ENCODE results near the gene EXOC3.
"Not testable (repeated sequence)": the region's sequence is repeated elsewhere in the genome, so short reads cannot be mapped to it uniquely, and the experiment has no call there.

EXOC3 gene

GRCh38 chr5:458547-459353 lies 15.8 kb downstream of the EXOC3 start:
- DNase-seq = no peak

GRCh38 chr5:459562-460272 lies 16.7 kb downstream of the EXOC3 start:
- no peak for DNase-seq

GRCh38 chr5:460273-460625 lies 17.3 kb downstream of the EXOC3 start:
- no peak for DNase-seq

GRCh38 chr5:462051-462481 lies 19.1 kb downstream of the EXOC3 start:
- no peak for DNase-seq

GRCh38 chr5:463301-463700 lies 20.3 kb downstream of the EXOC3 start:
- no peak for DNase-seq

- DNase-seq = peak; percentile 76
Measured at GRCh38 chr5:463952-464351, 21.0 kb downstream of the EXOC3 start.

GRCh38 chr5:464446-464842 lies 21.5 kb downstream of the EXOC3 start:
- no peak for DNase-seq

- DNase-seq = no peak
Measured at GRCh38 chr5:464843-465590, 22.0 kb downstream of the EXOC3 start.

- no peak for DNase-seq
Measured at GRCh38 chr5:465591-466403, 22.8 kb downstream of the EXOC3 start.

- no peak for DNase-seq
Measured at GRCh38 chr5:466661-467310, 23.8 kb downstream of the EXOC3 start.

GRCh38 chr5:468401-468800 lies 25.4 kb downstream of the EXOC3 start:
- no peak for DNase-seq

GRCh38 chr5:469752-470483 lies 26.9 kb downstream of the EXOC3 start:
- no peak for DNase-seq

GRCh38 chr5:470961-471749 lies 28.2 kb downstream of the EXOC3 start:
- no peak for DNase-seq

GRCh38 chr5:471750-472058 lies 28.7 kb downstream of the EXOC3 start:
- no peak for DNase-seq

- DNase-seq = no peak
Measured at GRCh38 chr5:472076-472655, 29.2 kb downstream of the EXOC3 start.

- DNase-seq = peak; percentile 88
Measured at GRCh38 chr5:472656-473550, 29.9 kb downstream of the EXOC3 start.

- peak; percentile 17 for DNase-seq
Measured at GRCh38 chr5:473551-474192, 30.7 kb downstream of the EXOC3 start.

GRCh38 chr5:474232-474839 lies 31.4 kb downstream of the EXOC3 start:
- DNase-seq = not testable (repeated sequence)
